ENCODE measurements around the gene NECTIN3.
A peak's percentile ranks its signal among the peaks of the same experiment; 100 is the strongest.

The NECTIN3 gene

GRCh38 chr3:111087924-111088469 lies 16.4 kb downstream of the NECTIN3 start:
- no peaks in the 10 kb centered on the region for H3K27me3 ChIP-seq (ENCODE audit: control insufficient read depth, insufficient read depth, low read length)
- peak overlapping the region; percentile 37 for H3K4me3 ChIP-seq (ENCODE audit: low read length)
- H3K9me3 ChIP-seq (ENCODE audit: control insufficient read depth, low read depth, low read length), result no peaks in the 10 kb centered on the region
- H3K27ac ChIP-seq (ENCODE audit: low read length), result peak overlapping the region; percentile 75
- no peaks in the 10 kb centered on the region for H3K36me3 ChIP-seq (ENCODE audit: control insufficient read depth, low read depth, low read length)
- H3K9ac ChIP-seq (ENCODE audit: low read length), result peak overlapping the region; percentile 36
- peaks cover 52% of the 10 kb centered on the region for H3K4me1 ChIP-seq (ENCODE audit: control insufficient read depth, low read depth, low read length)

- peaks cover 7% of the 10 kb centered on the region for H3K9me3 ChIP-seq (ENCODE audit: control insufficient read depth, low read depth, low read length)
- H3K9ac ChIP-seq (ENCODE audit: low read length), result no peak overlapping the region
- H3K4me1 ChIP-seq (ENCODE audit: control insufficient read depth, low read depth, low read length), result peaks cover 30% of the 10 kb centered on the region
- H3K27ac ChIP-seq (ENCODE audit: low read length), result no peak overlapping the region
- H3K36me3 ChIP-seq (ENCODE audit: control insufficient read depth, low read depth, low read length), result peaks cover 4% of the 10 kb centered on the region
- no peaks in the 10 kb centered on the region for H3K27me3 ChIP-seq (ENCODE audit: control insufficient read depth, insufficient read depth, low read length)
- no peak overlapping the region for H3K4me3 ChIP-seq (ENCODE audit: low read length)
Measured at GRCh38 chr3:111096487-111097209, 25.0 kb downstream of the NECTIN3 start.

- no peaks in the 10 kb centered on the region for H3K27me3 ChIP-seq (ENCODE audit: control insufficient read depth, insufficient read depth, low read length)
- H3K9ac ChIP-seq (ENCODE audit: low read length), result no peak overlapping the region
- no peaks in the 10 kb centered on the region for H3K36me3 ChIP-seq (ENCODE audit: control insufficient read depth, low read depth, low read length)
- H3K9me3 ChIP-seq (ENCODE audit: control insufficient read depth, low read depth, low read length), result no peaks in the 10 kb centered on the region
- H3K4me3 ChIP-seq (ENCODE audit: low read length), result no peak overlapping the region
- peaks cover 45% of the 10 kb centered on the region for H3K4me1 ChIP-seq (ENCODE audit: control insufficient read depth, low read depth, low read length)
- no peak overlapping the region for H3K27ac ChIP-seq (ENCODE audit: low read length)
Measured at GRCh38 chr3:111103807-111104206, 32.2 kb downstream of the NECTIN3 start.

GRCh38 chr3:111106993-111107661 lies 35.5 kb downstream of the NECTIN3 start:
- no peak overlapping the region for H3K4me3 ChIP-seq (ENCODE audit: low read length)
- H3K27ac ChIP-seq (ENCODE audit: low read length), result no peak overlapping the region
- no peaks in the 10 kb centered on the region for H3K9me3 ChIP-seq (ENCODE audit: control insufficient read depth, low read depth, low read length)
- H3K4me1 ChIP-seq (ENCODE audit: control insufficient read depth, low read depth, low read length), result peaks cover 37% of the 10 kb centered on the region
- no peak overlapping the region for H3K9ac ChIP-seq (ENCODE audit: low read length)
- no peaks in the 10 kb centered on the region for H3K27me3 ChIP-seq (ENCODE audit: control insufficient read depth, insufficient read depth, low read length)
- no peaks in the 10 kb centered on the region for H3K36me3 ChIP-seq (ENCODE audit: control insufficient read depth, low read depth, low read length)

GRCh38 chr3:111107662-111108035 lies 36.0 kb downstream of the NECTIN3 start:
- Histone ChIP-seq H3K36me3 (ENCODE audit: control insufficient read depth, low read depth, low read length) (no peaks in the 10 kb centered on the region), H3K4me3 (ENCODE audit: low read length) (no peak overlapping the region), H3K27me3 (ENCODE audit: control insufficient read depth, insufficient read depth, low read length) (no peaks in the 10 kb centered on the region), H3K9me3 (ENCODE audit: control insufficient read depth, low read depth, low read length) (no peaks in the 10 kb centered on the region), H3K4me1 (ENCODE audit: control insufficient read depth, low read depth, low read length) (peaks cover 38% of the 10 kb centered on the region), H3K27ac (ENCODE audit: low read length) (no peak overlapping the region), H3K9ac (ENCODE audit: low read length) (no peak overlapping the region)

GRCh38 chr3:111112913-111113312 lies 41.3 kb downstream of the NECTIN3 start:
- Histone ChIP-seq H3K4me1 (ENCODE audit: control insufficient read depth, low read depth, low read length) (peaks cover 13% of the 10 kb centered on the region), H3K27ac (ENCODE audit: low read length) (no peak overlapping the region), H3K36me3 (ENCODE audit: control insufficient read depth, low read depth, low read length) (peaks cover 9% of the 10 kb centered on the region), H3K4me3 (ENCODE audit: low read length) (no peak overlapping the region), H3K9me3 (ENCODE audit: control insufficient read depth, low read depth, low read length) (no peaks in the 10 kb centered on the region), H3K27me3 (ENCODE audit: control insufficient read depth, insufficient read depth, low read length) (no peaks in the 10 kb centered on the region), H3K9ac (ENCODE audit: low read length) (no peak overlapping the region)

GRCh38 chr3:111128884-111129283 lies 57.3 kb downstream of the NECTIN3 start:
- Histone ChIP-seq H3K27me3 (ENCODE audit: control insufficient read depth, insufficient read depth, low read length) (no peaks in the 10 kb centered on the region), H3K4me1 (ENCODE audit: control insufficient read depth, low read depth, low read length) (peaks cover 11% of the 10 kb centered on the region), H3K9me3 (ENCODE audit: control insufficient read depth, low read depth, low read length) (no peaks in the 10 kb centered on the region), H3K9ac (ENCODE audit: low read length) (no peak overlapping the region), H3K27ac (ENCODE audit: low read length) (peak overlapping the region; percentile 36), H3K4me3 (ENCODE audit: low read length) (no peak overlapping the region), H3K36me3 (ENCODE audit: control insufficient read depth, low read depth, low read length) (peaks cover 26% of the 10 kb centered on the region)

GRCh38 chr3:111130827-111131226 lies 59.2 kb downstream of the NECTIN3 start:
- Histone ChIP-seq H3K36me3 (ENCODE audit: control insufficient read depth, low read depth, low read length) (peaks cover 27% of the 10 kb centered on the region), H3K9me3 (ENCODE audit: control insufficient read depth, low read depth, low read length) (no peaks in the 10 kb centered on the region), H3K27me3 (ENCODE audit: control insufficient read depth, insufficient read depth, low read length) (no peaks in the 10 kb centered on the region), H3K9ac (ENCODE audit: low read length) (no peak overlapping the region), H3K27ac (ENCODE audit: low read length) (no peak overlapping the region), H3K4me1 (ENCODE audit: control insufficient read depth, low read depth, low read length) (peaks cover 11% of the 10 kb centered on the region), H3K4me3 (ENCODE audit: low read length) (no peak overlapping the region)

- H3K27me3 ChIP-seq (ENCODE audit: control insufficient read depth, insufficient read depth, low read length), result no peaks in the 10 kb centered on the region
- no peak overlapping the region for H3K4me3 ChIP-seq (ENCODE audit: low read length)
- no peak overlapping the region for H3K27ac ChIP-seq (ENCODE audit: low read length)
- H3K9ac ChIP-seq (ENCODE audit: low read length), result no peak overlapping the region
- peaks cover 13% of the 10 kb centered on the region for H3K36me3 ChIP-seq (ENCODE audit: control insufficient read depth, low read depth, low read length)
- peaks cover under 1% of the 10 kb centered on the region for H3K4me1 ChIP-seq (ENCODE audit: control insufficient read depth, low read depth, low read length)
- no peaks in the 10 kb centered on the region for H3K9me3 ChIP-seq (ENCODE audit: control insufficient read depth, low read depth, low read length)
Measured at GRCh38 chr3:111134302-111134701, 62.7 kb downstream of the NECTIN3 start.

- Histone ChIP-seq H3K9ac (ENCODE audit: low read length) (peak overlapping the region; percentile 15), H3K27me3 (ENCODE audit: control insufficient read depth, insufficient read depth, low read length) (no peaks in the 10 kb centered on the region), H3K36me3 (ENCODE audit: control insufficient read depth, low read depth, low read length) (peaks cover 13% of the 10 kb centered on the region), H3K4me1 (ENCODE audit: control insufficient read depth, low read depth, low read length) (peaks cover 13% of the 10 kb centered on the region), H3K9me3 (ENCODE audit: control insufficient read depth, low read depth, low read length) (no peaks in the 10 kb centered on the region), H3K4me3 (ENCODE audit: low read length) (no peak overlapping the region), H3K27ac (ENCODE audit: low read length) (peak overlapping the region; percentile 56)
Measured at GRCh38 chr3:111151438-111151837, 79.8 kb downstream of the NECTIN3 start.

GRCh38 chr3:111152496-111152895 lies 80.9 kb downstream of the NECTIN3 start:
- H3K9ac ChIP-seq (ENCODE audit: low read length), result no peak overlapping the region
- H3K4me1 ChIP-seq (ENCODE audit: control insufficient read depth, low read depth, low read length), result peaks cover 13% of the 10 kb centered on the region
- no peaks in the 10 kb centered on the region for H3K27me3 ChIP-seq (ENCODE audit: control insufficient read depth, insufficient read depth, low read length)
- H3K4me3 ChIP-seq (ENCODE audit: low read length), result no peak overlapping the region
- no peaks in the 10 kb centered on the region for H3K9me3 ChIP-seq (ENCODE audit: control insufficient read depth, low read depth, low read length)
- no peak overlapping the region for H3K27ac ChIP-seq (ENCODE audit: low read length)
- peaks cover 15% of the 10 kb centered on the region for H3K36me3 ChIP-seq (ENCODE audit: control insufficient read depth, low read depth, low read length)
